EH (cell line): ENCODE data around the gene EFCAB3.
"Not testable (repeated sequence)": the region's sequence is repeated elsewhere in the genome, so short reads cannot be mapped to it uniquely, and the experiment has no call there.

Source experiments
- DNase-seq: peaks from one replicate; pipeline ENCODE4 v3.0.0-alpha.2; 2015; ENCODE audit warnings: low read depth

The EFCAB3 gene

GRCh38 chr17:62380253-62380652 lies at the start of gene EFCAB3:
Gene EFCAB3 (plus strand): TSS chr17:62380553. CDS start chr17:62382980, 2,427 bp downstream.
- no peak for DNase-seq

GRCh38 chr17:62336527-62336926 lies 43.8 kb upstream of the EFCAB3 start:
- DNase-seq = no peak

- DNase-seq = no peak
Measured at GRCh38 chr17:62343764-62344270, 36.5 kb upstream of the EFCAB3 start.

GRCh38 chr17:62351176-62351575 lies 29.2 kb upstream of the EFCAB3 start:
- no peak for DNase-seq

- DNase-seq = no peak
Measured at GRCh38 chr17:62366191-62366590, 14.2 kb upstream of the EFCAB3 start.

GRCh38 chr17:62381561-62381960 lies 1.2 kb downstream of the EFCAB3 start:
- DNase-seq = no peak

GRCh38 chr17:62388856-62389255 lies 8.5 kb downstream of the EFCAB3 start:
- no peak for DNase-seq

GRCh38 chr17:62392908-62393307 lies 12.6 kb downstream of the EFCAB3 start:
- no peak for DNase-seq

GRCh38 chr17:62398891-62399290 lies 18.5 kb downstream of the EFCAB3 start:
- DNase-seq = no peak

GRCh38 chr17:62405451-62405850 lies 25.1 kb downstream of the EFCAB3 start:
- DNase-seq = no peak

- not testable (repeated sequence) for DNase-seq
Measured at GRCh38 chr17:62413090-62413489, 32.7 kb downstream of the EFCAB3 start.

GRCh38 chr17:62423647-62424461 lies 43.5 kb downstream of the EFCAB3 start, which contains the start of gene METTL2A:
Gene METTL2A (plus strand): TSS chr17:62423897. CDS start chr17:62423903, 6 bp downstream.
- DNase-seq = peak; percentile 88

- not testable (repeated sequence) for DNase-seq
Measured at GRCh38 chr17:62426214-62426613, 45.9 kb downstream of the EFCAB3 start.

GRCh38 chr17:62435251-62435650 lies 54.9 kb downstream of the EFCAB3 start:
- not testable (repeated sequence) for DNase-seq

- DNase-seq = not testable (repeated sequence)
Measured at GRCh38 chr17:62441181-62441580, 60.8 kb downstream of the EFCAB3 start.

GRCh38 chr17:62444063-62444462 lies 63.7 kb downstream of the EFCAB3 start:
- no peak for DNase-seq

GRCh38 chr17:62445791-62446190 lies 65.4 kb downstream of the EFCAB3 start:
- DNase-seq = not testable (repeated sequence)

- DNase-seq = not testable (repeated sequence)
Measured at GRCh38 chr17:62452195-62452594, 71.8 kb downstream of the EFCAB3 start.

- DNase-seq = not testable (repeated sequence)
Measured at GRCh38 chr17:62453041-62453440, 72.7 kb downstream of the EFCAB3 start.

GRCh38 chr17:62453656-62454055 lies 73.3 kb downstream of the EFCAB3 start:
- DNase-seq = not testable (repeated sequence)

- not testable (repeated sequence) for DNase-seq
Measured at GRCh38 chr17:62454111-62454510, 73.8 kb downstream of the EFCAB3 start.

GRCh38 chr17:62456016-62456415 lies 75.7 kb downstream of the EFCAB3 start:
- no peak for DNase-seq

GRCh38 chr17:62458483-62458882 lies 78.1 kb downstream of the EFCAB3 start:
- not testable (repeated sequence) for DNase-seq
